ENCODE results near the gene SNN. TPM values are rescaled to one million over a fixed set of nuclear protein-coding genes. Genes with fewer than 3 reads are reported as not detected.

The SNN gene
- total RNA-seq, 4 donors from 2014 or later = 34.6 to 40.3 (median 39.7) TPM

DNA sequence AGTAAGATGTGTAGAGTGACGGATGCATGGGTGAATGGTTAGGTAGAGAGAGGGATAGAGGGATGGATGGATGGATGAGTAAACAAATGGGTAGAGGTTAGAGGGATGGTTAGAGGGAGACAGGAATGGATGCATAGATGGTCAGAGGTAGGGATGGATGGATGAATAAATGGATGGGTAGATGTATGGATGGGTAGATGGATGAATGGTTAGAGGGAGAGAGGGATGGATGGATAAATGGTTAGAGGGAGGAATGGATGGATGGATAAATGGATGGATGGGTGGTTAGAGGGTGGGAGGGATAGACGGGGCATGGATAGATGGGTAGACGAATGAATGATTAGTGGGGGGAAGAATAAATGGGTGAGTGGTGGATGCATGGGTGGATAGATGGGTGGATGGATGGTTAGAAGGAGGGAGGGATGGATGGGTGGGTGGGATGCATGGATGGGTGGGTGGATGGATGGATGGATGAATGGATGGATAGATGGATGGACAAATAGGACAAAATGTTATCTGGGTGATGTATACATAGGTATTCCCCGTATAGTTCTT is 29.2 kb upstream of the SNN start:
- ATAC-seq = no peak

DNA sequence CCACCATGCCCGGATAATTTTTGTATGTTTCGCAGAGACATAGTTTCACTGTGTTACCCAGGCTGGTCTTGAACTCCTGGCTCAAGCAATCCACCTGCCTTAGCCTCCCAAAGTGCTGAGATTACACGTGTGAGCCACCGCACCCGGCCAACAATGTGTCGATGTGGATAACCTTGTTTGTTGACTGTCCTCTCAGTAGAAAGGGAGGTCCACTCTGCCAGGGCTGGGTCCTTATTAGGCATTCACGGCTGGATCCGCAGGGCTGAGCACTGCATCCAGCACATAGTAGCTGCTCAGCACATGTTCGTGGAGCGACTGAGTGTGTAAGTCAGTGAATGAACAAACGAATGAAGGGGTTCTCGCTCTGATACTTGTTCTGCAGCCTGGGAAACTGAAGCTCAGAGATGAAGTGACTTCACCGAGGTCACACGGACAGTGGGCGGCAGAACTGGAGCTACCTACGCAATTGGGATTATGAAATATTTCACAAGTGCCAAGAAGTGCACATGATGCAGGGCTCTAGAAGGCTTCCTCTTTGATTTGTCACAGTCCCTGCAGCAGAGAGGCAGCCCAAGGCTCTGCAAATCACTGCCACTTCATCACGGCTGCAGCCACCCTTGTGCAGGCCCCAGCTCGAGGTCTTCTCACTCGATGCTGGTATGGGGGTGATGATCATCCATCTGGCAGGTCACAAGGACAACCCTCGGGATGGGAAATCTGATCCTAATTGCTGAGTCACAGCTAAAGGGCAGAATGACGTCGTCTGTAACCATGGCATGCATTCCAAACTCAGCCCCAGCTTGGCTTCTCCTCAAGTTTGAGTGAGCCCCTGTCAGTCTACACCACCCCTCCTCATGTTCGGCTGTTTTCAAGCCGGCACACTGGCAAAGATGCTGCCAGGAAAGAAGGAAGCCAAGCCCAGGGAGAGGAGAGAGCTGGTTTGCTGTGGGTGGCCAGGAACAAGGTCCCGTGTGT is 28.0 kb upstream of the SNN start:
- H3K4me3 ChIP-seq = no peak overlapping the region
- no peaks in the 10 kb centered on the region for H3K27me3 ChIP-seq
- TF ChIP-seq, protein P1, sequence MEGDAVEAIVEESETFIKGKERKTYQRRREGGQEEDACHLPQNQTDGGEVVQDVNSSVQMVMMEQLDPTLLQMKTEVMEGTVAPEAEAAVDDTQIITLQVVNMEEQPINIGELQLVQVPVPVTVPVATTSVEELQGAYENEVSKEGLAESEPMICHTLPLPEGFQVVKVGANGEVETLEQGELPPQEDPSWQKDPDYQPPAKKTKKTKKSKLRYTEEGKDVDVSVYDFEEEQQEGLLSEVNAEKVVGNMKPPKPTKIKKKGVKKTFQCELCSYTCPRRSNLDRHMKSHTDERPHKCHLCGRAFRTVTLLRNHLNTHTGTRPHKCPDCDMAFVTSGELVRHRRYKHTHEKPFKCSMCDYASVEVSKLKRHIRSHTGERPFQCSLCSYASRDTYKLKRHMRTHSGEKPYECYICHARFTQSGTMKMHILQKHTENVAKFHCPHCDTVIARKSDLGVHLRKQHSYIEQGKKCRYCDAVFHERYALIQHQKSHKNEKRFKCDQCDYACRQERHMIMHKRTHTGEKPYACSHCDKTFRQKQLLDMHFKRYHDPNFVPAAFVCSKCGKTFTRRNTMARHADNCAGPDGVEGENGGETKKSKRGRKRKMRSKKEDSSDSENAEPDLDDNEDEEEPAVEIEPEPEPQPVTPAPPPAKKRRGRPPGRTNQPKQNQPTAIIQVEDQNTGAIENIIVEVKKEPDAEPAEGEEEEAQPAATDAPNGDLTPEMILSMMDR (IDR thresholded peaks at IDR 0.05) = no peak
- TF ChIP-seq POLR2A (IDR thresholded peaks at IDR 0.05) (peak; percentile 8 to 12), POLR2AphosphoS5 (IDR thresholded peaks at IDR 0.05) (peak; percentile 94), EP300 (IDR thresholded peaks at IDR 0.05) (peak; percentile 69)
- peak; percentile 95 for ATAC-seq
- no peaks in the 10 kb centered on the region for H3K9me3 ChIP-seq
- WGBS, 2 donors (ENCODE audit: low coverage in 1 of 2) = 15 to 100% methylated on average over 2 to 15 of the region's 25 CpGs
- H3K36me3 ChIP-seq = no peaks in the 10 kb centered on the region
- H3K27ac ChIP-seq = peak overlapping the region; percentile 70 to 89 (median 84)
- peaks cover 3 to 27% (median 12%) of the 10 kb centered on the region in 3 donors for H3K4me1 ChIP-seq

More for the DNA sequence above, 29.2 kb upstream of the SNN start:
- H3K27me3 ChIP-seq = no peaks in the 10 kb centered on the region
- H3K4me3 ChIP-seq = no peak overlapping the region
- no peaks in the 10 kb centered on the region for H3K9me3 ChIP-seq
- TF ChIP-seq POLR2AphosphoS5 (IDR thresholded peaks at IDR 0.05) (no peak), EP300 (IDR thresholded peaks at IDR 0.05) (no peak), POLR2A (IDR thresholded peaks at IDR 0.05) (no peak)
- TF ChIP-seq, protein P1 (IDR thresholded peaks at IDR 0.05) = no peak
- no peaks in the 10 kb centered on the region for H3K36me3 ChIP-seq
- 47 to 59% methylated on average over 3 to 4 of the region's 4 CpGs for WGBS, 2 donors (ENCODE audit: low coverage in 1 of 2)
- H3K27ac ChIP-seq = peak overlapping the region in 2 of 4 donors; percentile 83 to 89
- H3K4me1 ChIP-seq = peaks cover 3 to 27% (median 12%) of the 10 kb centered on the region in 3 donors

DNA sequence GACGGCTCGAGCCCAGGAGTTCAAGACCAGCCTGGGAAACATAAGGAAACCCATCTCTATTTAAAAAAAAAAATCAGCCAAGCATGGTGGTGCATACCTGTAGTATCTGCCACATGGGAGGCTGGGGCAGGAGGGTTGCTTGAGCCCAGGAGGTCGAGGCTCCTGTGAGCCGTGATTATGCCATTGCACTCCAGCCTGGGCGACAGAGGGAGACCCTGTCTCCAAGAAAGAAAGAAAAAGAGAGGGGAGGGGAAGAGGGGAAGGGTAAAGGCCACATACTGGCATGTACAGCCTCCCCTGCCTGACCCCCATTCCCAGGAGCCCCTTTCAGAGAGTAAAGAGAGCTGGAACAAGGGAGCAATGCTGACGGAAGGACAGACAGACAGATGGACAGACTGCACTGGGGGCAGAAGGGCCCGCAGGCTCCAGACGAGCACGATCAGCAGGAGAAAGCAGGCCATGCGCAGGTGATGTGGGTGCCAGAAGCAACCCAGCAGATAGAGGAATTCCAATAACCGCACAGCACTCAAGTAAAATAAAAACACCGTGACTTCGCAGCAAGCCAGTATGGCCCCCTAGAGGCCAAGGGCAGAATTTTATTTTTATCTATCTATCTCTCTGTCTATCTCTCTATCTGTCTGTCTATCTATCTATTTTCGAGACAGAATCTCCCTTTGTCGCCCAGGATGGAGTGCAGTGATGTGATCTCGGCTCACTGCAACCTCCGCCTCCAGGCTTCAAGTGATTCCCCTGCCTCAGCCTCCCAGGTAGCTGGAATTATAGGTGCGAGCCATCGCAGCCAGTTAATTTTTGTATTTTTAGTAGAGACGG is 27.1 kb upstream of the SNN start:
- Histone ChIP-seq H3K4me1 (peaks cover 3 to 27% (median 12%) of the 10 kb centered on the region in 3 donors), H3K4me3 (no peak overlapping the region), H3K27ac (peak overlapping the region; percentile 70 to 89 (median 84)), H3K36me3 (no peaks in the 10 kb centered on the region), H3K27me3 (no peaks in the 10 kb centered on the region), H3K9me3 (no peaks in the 10 kb centered on the region)
- no peak for ATAC-seq
- no peak for TF ChIP-seq EP300 (IDR thresholded peaks at IDR 0.05)
- TF ChIP-seq, protein P1 (IDR thresholded peaks at IDR 0.05) = peak in 3 of 4 experiments; percentile 82 to 84 (median 83)
- WGBS, 2 donors (ENCODE audit: low coverage in 1 of 2) = 37 to 40% methylated on average over 10 to 19 of the region's 20 CpGs

DNA sequence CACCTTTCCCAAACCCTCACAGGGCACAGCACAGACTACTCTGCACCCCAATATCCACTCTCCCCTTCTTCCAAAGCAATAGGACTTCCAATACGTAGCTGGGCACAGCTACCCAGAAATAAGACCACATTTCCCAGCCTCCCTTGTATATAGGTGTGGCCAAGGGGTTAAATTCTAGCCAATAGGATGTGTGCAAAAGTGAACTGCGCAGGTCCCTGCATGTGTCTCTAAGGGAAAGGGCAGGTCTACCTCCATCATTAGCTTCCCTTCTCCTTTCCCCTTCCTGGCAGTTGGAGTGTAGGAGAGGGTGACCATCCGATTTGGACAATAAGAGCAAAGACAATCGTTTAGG is 25.5 kb upstream of the SNN start:
- WGBS, 2 donors (ENCODE audit: low coverage in 1 of 2) = 24 to 69% methylated on average over 2 of the region's 4 CpGs
- Histone ChIP-seq H3K4me1 (peaks cover 3 to 27% (median 12%) of the 10 kb centered on the region in 3 donors), H3K27me3 (no peaks in the 10 kb centered on the region), H3K27ac (no peak overlapping the region), H3K4me3 (no peak overlapping the region), H3K36me3 (no peaks in the 10 kb centered on the region), H3K9me3 (no peaks in the 10 kb centered on the region)
- no peak for ATAC-seq
- TF ChIP-seq EP300 (IDR thresholded peaks at IDR 0.05) (no peak), POLR2AphosphoS5 (IDR thresholded peaks at IDR 0.05) (no peak), POLR2A (IDR thresholded peaks at IDR 0.05) (no peak)
- TF ChIP-seq, protein P1 (IDR thresholded peaks at IDR 0.05) = no peak

Measured in gastroesophageal sphincter (tissue), 4 donors.